Endodermal cell (in vitro differentiated cells): Measurements from ENCODE around the gene LIX1L. TPM values are rescaled to one million over a fixed set of nuclear protein-coding genes. Genes with fewer than 3 reads are reported as not detected.

Source experiments
- DNase-seq: peaks from one replicate; pipeline ENCODE4 v3.0.0-alpha.2; 2017
- H3K27ac ChIP-seq: 2 replicates; pipeline ENCODE4 v1.5.1; 2013; ENCODE audit warnings: mild to moderate bottlenecking, low read depth, low read length, moderate library complexity
- H3K27me3 ChIP-seq: 2 replicates; pipeline ENCODE4 v1.6.1; 2013; ENCODE audit warnings: mild to moderate bottlenecking, low read length, moderate library complexity; ENCODE audit not compliant: insufficient read depth, control insufficient read depth, poor library complexity, severe bottlenecking
- H3K36me3 ChIP-seq: 2 replicates; pipeline ENCODE4 v1.7.0; 2013; ENCODE audit warnings: mild to moderate bottlenecking, low read length, moderate library complexity; ENCODE audit not compliant: control insufficient read depth, insufficient read depth
- H3K4me1 ChIP-seq: one replicate; pipeline ENCODE4 v1.7.0; 2013; ENCODE audit warnings: low read length; ENCODE audit not compliant: control insufficient read depth, insufficient read depth
- H3K4me3 ChIP-seq: 2 replicates; pipeline ENCODE4 v1.5.1; 2013; ENCODE audit warnings: mild to moderate bottlenecking, low read length, moderate library complexity
- H3K9ac ChIP-seq: 2 replicates; pipeline ENCODE4 v1.6.1; 2013; ENCODE audit warnings: mild to moderate bottlenecking, low read length, moderate library complexity; ENCODE audit not compliant: poor library complexity, severe bottlenecking; ENCODE audit errors: extremely low read depth
- H3K9me3 ChIP-seq: 2 replicates; pipeline ENCODE4 v1.6.1; 2013; ENCODE audit warnings: mild to moderate bottlenecking, low read length, moderate library complexity; ENCODE audit not compliant: control insufficient read depth
- H3K27ac Mint-ChIP-seq: 2 replicates; pipeline ENCODE4 v1.8.0; 2020; ENCODE audit warnings: mixed read lengths
- H3K27me3 Mint-ChIP-seq: 2 replicates; pipeline ENCODE4 v1.8.0; 2021; ENCODE audit warnings: mild to moderate bottlenecking, mixed read lengths; ENCODE audit not compliant: insufficient read depth
- H3K36me3 Mint-ChIP-seq: 2 replicates; pipeline ENCODE4 v1.8.0; 2020; ENCODE audit warnings: low read depth, mixed read lengths
- H3K4me1 Mint-ChIP-seq: 2 replicates; pipeline ENCODE4 v1.8.0; 2020; ENCODE audit warnings: mixed read lengths
- H3K4me3 Mint-ChIP-seq: 2 replicates; pipeline ENCODE4 v1.8.0; 2020; ENCODE audit warnings: mild to moderate bottlenecking, moderate library complexity, mixed read lengths
- H3K9me3 Mint-ChIP-seq: 2 replicates; pipeline ENCODE4 v1.8.0; 2020; ENCODE audit warnings: mild to moderate bottlenecking, mixed read lengths
- WGBS, 2 experiments: methylation state at CpG; one replicate each; pipeline versions ENCODE4 v1.1.5 to v1.1.7; 2013; ENCODE audit warnings: missing lambda C conversion rate in 2 of 2, mixed read lengths in 1 of 2; ENCODE audit not compliant: insufficient coverage in 1 of 2, insufficient read length in 1 of 2; 5-methylcytosine and 5-hydroxymethylcytosine counted together
- total RNA-seq, 2 donors: library from RNA; stranded (reverse); fragmentation: NEBNext Ultra II Directional in 1 of 2; extraction: Animal tissue kit (Norgen Biotek cat#: 25700) in 1 of 2; gene quantifications; 2 replicates in 1 of 2; 3 replicates in 1 of 2; pipeline ENCODE4 v1.2.1, GENCODE V29; 2021
- TF ChIP-seq, protein P1 (sequence below): fragments of 200-600 bp; sonication (generic); conservative IDR thresholded peaks from 2 replicates; pipeline ENCODE4 v1.5.0; 2021; ENCODE audit warnings: antibody characterized with exemption, mild to moderate bottlenecking

Gene LIX1L
- total RNA-seq, 2 donors from 2014 or later = 16.6 to 21.3 TPM

DNA sequence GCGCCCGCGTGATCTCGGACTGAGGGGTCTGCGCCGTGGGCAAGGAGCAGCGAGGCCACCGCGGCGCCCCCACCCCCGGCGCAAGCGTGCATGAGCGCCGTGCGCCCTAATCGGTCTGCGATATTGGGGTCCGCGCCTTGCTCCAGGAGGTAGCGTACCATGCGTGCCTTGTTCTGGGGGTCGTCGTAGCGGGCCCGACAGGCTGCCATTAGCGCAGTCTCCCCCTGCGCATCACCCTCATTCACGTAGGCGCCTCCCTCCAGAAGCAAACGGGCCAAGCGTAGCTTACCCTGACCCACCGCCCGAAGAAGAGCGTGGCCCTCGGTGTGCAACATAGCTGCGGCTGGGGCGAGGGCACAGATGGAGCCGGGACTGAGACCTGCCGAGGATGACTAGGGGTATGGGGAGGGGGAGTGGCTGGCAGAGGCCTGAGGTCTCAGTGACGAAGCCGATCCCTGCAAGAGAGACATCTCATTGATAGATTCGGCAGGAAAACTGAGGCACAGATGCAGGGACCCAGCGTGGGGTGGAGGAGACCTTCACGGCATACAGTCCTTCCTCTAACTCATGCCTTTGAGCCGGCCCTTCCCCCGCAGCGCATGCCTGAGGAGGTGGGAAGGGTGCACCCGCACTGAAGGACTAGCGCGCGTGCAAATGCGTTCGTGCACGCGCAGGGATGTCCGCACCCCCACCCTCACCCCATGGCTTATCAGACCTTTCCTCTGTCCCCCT is 3.8 kb upstream of the LIX1L start:
- peak; percentile 75 for DNase-seq
- H3K4me1 Mint-ChIP-seq = peaks cover 35% of the 10 kb centered on the region
- Histone ChIP-seq H3K4me1 (peaks cover 6% of the 10 kb centered on the region), H3K4me3 (peak overlapping the region; percentile 86), H3K27me3 (peaks cover 37% of the 10 kb centered on the region), H3K9me3 (no peaks in the 10 kb centered on the region), H3K27ac (no peak overlapping the region), H3K9ac (no peak overlapping the region), H3K36me3 (no peaks in the 10 kb centered on the region)
- H3K9me3 Mint-ChIP-seq = peaks cover 3% of the 10 kb centered on the region
- H3K27ac Mint-ChIP-seq = peak overlapping the region; percentile 37
- TF ChIP-seq, protein P1, sequence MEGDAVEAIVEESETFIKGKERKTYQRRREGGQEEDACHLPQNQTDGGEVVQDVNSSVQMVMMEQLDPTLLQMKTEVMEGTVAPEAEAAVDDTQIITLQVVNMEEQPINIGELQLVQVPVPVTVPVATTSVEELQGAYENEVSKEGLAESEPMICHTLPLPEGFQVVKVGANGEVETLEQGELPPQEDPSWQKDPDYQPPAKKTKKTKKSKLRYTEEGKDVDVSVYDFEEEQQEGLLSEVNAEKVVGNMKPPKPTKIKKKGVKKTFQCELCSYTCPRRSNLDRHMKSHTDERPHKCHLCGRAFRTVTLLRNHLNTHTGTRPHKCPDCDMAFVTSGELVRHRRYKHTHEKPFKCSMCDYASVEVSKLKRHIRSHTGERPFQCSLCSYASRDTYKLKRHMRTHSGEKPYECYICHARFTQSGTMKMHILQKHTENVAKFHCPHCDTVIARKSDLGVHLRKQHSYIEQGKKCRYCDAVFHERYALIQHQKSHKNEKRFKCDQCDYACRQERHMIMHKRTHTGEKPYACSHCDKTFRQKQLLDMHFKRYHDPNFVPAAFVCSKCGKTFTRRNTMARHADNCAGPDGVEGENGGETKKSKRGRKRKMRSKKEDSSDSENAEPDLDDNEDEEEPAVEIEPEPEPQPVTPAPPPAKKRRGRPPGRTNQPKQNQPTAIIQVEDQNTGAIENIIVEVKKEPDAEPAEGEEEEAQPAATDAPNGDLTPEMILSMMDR = no peak
- 2 to 7% methylated on average over 18 to 57 of the region's 57 CpGs for WGBS, 2 experiments
- H3K27me3 Mint-ChIP-seq = peaks cover 63% of the 10 kb centered on the region
- no peaks in the 10 kb centered on the region for H3K36me3 Mint-ChIP-seq
- peak overlapping the region; percentile 81 for H3K4me3 Mint-ChIP-seq

DNA sequence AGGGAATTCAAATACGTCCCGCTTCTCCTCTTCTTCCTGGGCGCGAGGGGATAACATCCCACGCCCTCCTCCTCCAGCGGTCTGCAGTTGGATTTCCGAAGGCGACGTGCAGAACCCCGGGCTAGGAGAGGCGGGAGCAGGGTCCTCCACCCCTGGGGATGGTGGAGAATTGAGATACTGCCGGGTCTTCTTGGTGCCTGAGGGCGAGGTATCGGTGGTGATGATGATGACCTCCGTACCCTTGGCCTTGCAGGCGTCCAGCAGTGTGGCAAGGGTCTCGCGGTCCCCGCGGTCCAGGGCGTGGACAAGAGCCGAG is 3.2 kb upstream of the LIX1L start:
- H3K4me3 ChIP-seq = peak overlapping the region; percentile 86
- Mint-ChIP-seq H3K4me1 (peaks cover 38% of the 10 kb centered on the region), H3K27me3 (peaks cover 66% of the 10 kb centered on the region), H3K9me3 (peaks cover 1% of the 10 kb centered on the region), H3K36me3 (no peaks in the 10 kb centered on the region), H3K4me3 (peak overlapping the region; percentile 81), H3K27ac (peak overlapping the region; percentile 89)
- no peaks in the 10 kb centered on the region for H3K36me3 ChIP-seq
- no peak overlapping the region for H3K9ac ChIP-seq
- no peak for DNase-seq
- H3K27me3 ChIP-seq = peaks cover 37% of the 10 kb centered on the region
- H3K27ac ChIP-seq = no peak overlapping the region
- 1 to 3% methylated on average over 7 to 22 of the region's 22 CpGs for WGBS, 2 experiments
- TF ChIP-seq, protein P1 = no peak
- H3K4me1 ChIP-seq = peaks cover 6% of the 10 kb centered on the region
- H3K9me3 ChIP-seq = no peaks in the 10 kb centered on the region

DNA sequence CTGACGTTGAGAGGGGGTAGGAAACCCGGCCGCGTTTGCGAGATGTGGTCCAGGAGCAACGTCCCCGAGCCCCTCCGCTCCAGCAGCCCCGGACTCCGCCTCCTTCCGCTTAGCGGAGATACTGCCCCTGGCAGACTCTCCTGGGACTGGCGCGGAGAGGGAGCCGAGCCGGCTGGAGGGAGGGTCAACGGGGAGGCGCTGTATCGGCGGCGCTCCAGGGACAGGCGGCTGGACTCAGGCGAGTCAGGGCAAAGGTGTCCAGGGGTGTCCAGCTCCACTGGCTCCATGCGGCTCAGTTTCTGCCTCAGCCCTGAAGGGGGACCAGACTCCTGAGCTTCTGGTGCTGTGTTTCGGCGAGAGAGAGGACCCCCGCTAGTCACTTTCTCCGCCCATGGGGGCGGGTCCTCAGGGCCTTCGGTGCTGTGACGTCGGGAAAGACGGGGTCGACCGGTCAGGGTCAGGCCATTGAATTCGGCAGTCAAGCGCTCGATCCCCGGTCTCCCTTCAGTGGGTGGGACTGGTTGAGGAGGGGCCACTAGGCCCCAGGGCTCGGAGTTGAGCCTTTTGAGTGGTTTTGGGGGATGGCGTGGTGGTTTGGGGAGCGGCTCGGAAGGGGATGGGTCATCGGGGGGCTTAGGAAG is 2.8 kb upstream of the LIX1L start:
- DNase-seq = peak; percentile 94
- Mint-ChIP-seq H3K9me3 (no peaks in the 10 kb centered on the region), H3K27ac (peak overlapping the region; percentile 89), H3K4me3 (peak overlapping the region; percentile 81), H3K27me3 (peaks cover 71% of the 10 kb centered on the region), H3K4me1 (peaks cover 43% of the 10 kb centered on the region), H3K36me3 (no peaks in the 10 kb centered on the region)
- WGBS, 2 experiments = 0 to 1% methylated on average over 12 to 44 of the region's 44 CpGs
- H3K9ac ChIP-seq = peak overlapping the region; percentile 23
- no peak overlapping the region for H3K27ac ChIP-seq
- H3K27me3 ChIP-seq = peaks cover 37% of the 10 kb centered on the region
- H3K4me3 ChIP-seq = peak overlapping the region; percentile 86
- TF ChIP-seq, protein P1 = peak; percentile 50
- no peaks in the 10 kb centered on the region for H3K36me3 ChIP-seq
- peaks cover 6% of the 10 kb centered on the region for H3K4me1 ChIP-seq
- no peaks in the 10 kb centered on the region for H3K9me3 ChIP-seq
